HepG2 (cell line): ENCODE results near the gene THADA. TPM values are rescaled to one million over a fixed set of nuclear protein-coding genes. Genes with fewer than 3 reads are reported as not detected.

Source experiments
- ADNP ChIP-seq: sonication (generic); formaldehyde crosslinking; IDR thresholded peaks from 2 replicates; pipeline ENCODE4 v1.4.0; 2020; ENCODE audit warnings: missing genetic modification reagents
- AHR ChIP-seq: IDR thresholded peaks from 2 replicates; pipeline ENCODE4 v1.6.1; 2018; ENCODE audit warnings: missing genetic modification reagents, missing compliant biosample characterization
- ARID3A ChIP-seq: IDR thresholded peaks from 2 replicates; pipeline ENCODE4 v1.6.1; 2012; ENCODE audit warnings: low read depth, low read length, improper control_type of control experiment
- ATF6 ChIP-seq: sonication (generic); formaldehyde crosslinking; conservative IDR thresholded peaks from 2 replicates; pipeline ENCODE4 v1.4.0; 2020; ENCODE audit warnings: missing genetic modification reagents
- CEBPG ChIP-seq: IDR thresholded peaks from 2 replicates; pipeline ENCODE4 v1.6.1; 2016
- GABPB1 ChIP-seq: IDR thresholded peaks from 2 replicates; pipeline ENCODE4 v1.6.1; 2016; ENCODE audit warnings: mild to moderate bottlenecking, missing genetic modification reagents, moderate library complexity, missing compliant biosample characterization
- GFI1 ChIP-seq: sonication (generic); formaldehyde crosslinking; IDR thresholded peaks from 2 replicates; pipeline ENCODE4 v1.5.0; 2020; ENCODE audit warnings: missing genetic modification reagents, mild to moderate bottlenecking, borderline replicate concordance
- GLI4 ChIP-seq: sonication (generic); formaldehyde crosslinking; IDR thresholded peaks from 2 replicates; pipeline ENCODE4 v1.5.1; 2020; ENCODE audit warnings: missing genetic modification reagents, mild to moderate bottlenecking, moderate library complexity, borderline replicate concordance
- HDAC6 ChIP-seq: fragments of 200-600 bp; sonication (generic); IDR thresholded peaks from 2 replicates; pipeline ENCODE4 v1.7.0; 2017; ENCODE audit warnings: mild to moderate bottlenecking, antibody characterized with exemption, low read length, low read depth
- HHEX ChIP-seq: IDR thresholded peaks from 2 replicates; pipeline ENCODE4 v1.6.1; 2016; ENCODE audit warnings: control low read depth
- HOXA3 ChIP-seq: sonication (generic); formaldehyde crosslinking; IDR thresholded peaks from 2 replicates; pipeline ENCODE4 v1.5.0; 2020; ENCODE audit warnings: missing genetic modification reagents
- JUND ChIP-seq: sonication (generic); formaldehyde crosslinking; IDR thresholded peaks from 2 replicates; pipeline ENCODE4 v1.8.0; 2022; ENCODE audit warnings: mild to moderate bottlenecking, missing genetic modification reagents
- MTA1 ChIP-seq: sonication (generic); formaldehyde crosslinking; IDR thresholded peaks from 2 replicates; pipeline ENCODE4 v1.4.0; 2020; ENCODE audit warnings: missing genetic modification reagents, mild to moderate bottlenecking, borderline replicate concordance
- POLR2AphosphoS2 ChIP-seq: IDR thresholded peaks from 2 replicates; pipeline ENCODE4 v1.6.1; 2011; ENCODE audit warnings: low read depth, low read length, improper control_type of control experiment
- SALL2 ChIP-seq: sonication (generic); formaldehyde crosslinking; IDR thresholded peaks from 2 replicates; pipeline ENCODE4 v1.8.1; 2023; ENCODE audit warnings: mild to moderate bottlenecking, missing genetic modification reagents, inconsistent platforms
- TARDBP ChIP-seq: sonication (generic); formaldehyde crosslinking; IDR thresholded peaks from 2 replicates; pipeline ENCODE4 v1.8.0; 2022; ENCODE audit warnings: mild to moderate bottlenecking, missing genetic modification reagents
- TBL1XR1 ChIP-seq: fragments of 150-350 bp; IDR thresholded peaks from 2 replicates; pipeline ENCODE4 v1.6.1; 2014; ENCODE audit warnings: borderline replicate concordance, low read length; ENCODE audit not compliant: partially characterized antibody
- TCF7 ChIP-seq: sonication (generic); IDR thresholded peaks from 2 replicates; pipeline ENCODE4 v1.6.1; 2016; ENCODE audit warnings: antibody characterized with exemption, low read depth
- THYN1 ChIP-seq: sonication (generic); formaldehyde crosslinking; IDR thresholded peaks from 2 replicates; pipeline ENCODE4 v1.8.1; 2023; ENCODE audit warnings: low read depth, mild to moderate bottlenecking, moderate library complexity, missing genetic modification reagents, borderline replicate concordance
- ZBTB14 ChIP-seq: sonication (generic); formaldehyde crosslinking; IDR thresholded peaks from 2 replicates; pipeline ENCODE4 v1.4.0; 2020; ENCODE audit warnings: missing genetic modification reagents
- ZBTB42 ChIP-seq: sonication (generic); formaldehyde crosslinking; IDR thresholded peaks from 2 replicates; pipeline ENCODE4 v1.5.0; 2020; ENCODE audit warnings: mild to moderate bottlenecking, missing genetic modification reagents
- ZNF24 ChIP-seq: fragments of 450-650 bp; IDR thresholded peaks from 2 replicates; pipeline ENCODE4 v1.6.1; 2017; ENCODE audit warnings: antibody characterized with exemption, mild to moderate bottlenecking
- ZNF30 ChIP-seq: sonication (generic); formaldehyde crosslinking; IDR thresholded peaks from 2 replicates; pipeline ENCODE4 v1.5.0; 2020; ENCODE audit warnings: mild to moderate bottlenecking, missing genetic modification reagents
- ZNF547 ChIP-seq: sonication (generic); formaldehyde crosslinking; IDR thresholded peaks from 2 replicates; pipeline ENCODE4 v1.5.1; 2020; ENCODE audit warnings: mild to moderate bottlenecking, missing genetic modification reagents
- ZNF567 ChIP-seq: sonication (generic); formaldehyde crosslinking; IDR thresholded peaks from 2 replicates; pipeline ENCODE4 v1.8.1; 2023; ENCODE audit warnings: mild to moderate bottlenecking, missing genetic modification reagents, borderline replicate concordance
- ZNF577 ChIP-seq: sonication (generic); formaldehyde crosslinking; IDR thresholded peaks from 2 replicates; pipeline ENCODE4 v1.4.0; 2020; ENCODE audit warnings: mild to moderate bottlenecking, low read depth, missing genetic modification reagents, borderline replicate concordance
- ZNF674 ChIP-seq: sonication (generic); formaldehyde crosslinking; IDR thresholded peaks from 2 replicates; pipeline ENCODE4 v1.5.0; 2020; ENCODE audit warnings: low read depth, mild to moderate bottlenecking, missing genetic modification reagents
- ZNF720 ChIP-seq: sonication (generic); formaldehyde crosslinking; IDR thresholded peaks from 2 replicates; pipeline ENCODE4 v1.4.0; 2020; ENCODE audit warnings: missing genetic modification reagents
- ZNF75D ChIP-seq: sonication (generic); formaldehyde crosslinking; IDR thresholded peaks from 2 replicates; pipeline ENCODE4 v1.8.1; 2023; ENCODE audit warnings: missing genetic modification reagents, mild to moderate bottlenecking, borderline replicate concordance
- ZSCAN12 ChIP-seq: sonication (generic); formaldehyde crosslinking; IDR thresholded peaks from 2 replicates; pipeline ENCODE4 v1.9.0; 2021; ENCODE audit warnings: mild to moderate bottlenecking, missing genetic modification reagents
- polyA plus RNA-seq, 8 experiments: library from polyadenylated mRNA; depleted of rRNA in 3 of 8; stranded (reverse) in 7 of 8; unstranded in 1 of 8; fragments of >200 nt; fragmentation: Illumina TruSeq in 4 of 8; extraction: Trizol in 4 of 8; gene quantifications; 2 replicates each; pipeline versions ENCODE4 v1.2.1 to v1.2.3, GENCODE V29; 2011 to 2016; ENCODE audit warnings: low read depth in 4 of 8, missing spikeins in 1 of 8, mixed read lengths in 1 of 8; ENCODE audit not compliant: insufficient read depth in 1 of 8
- total RNA-seq, 5 experiments: library from RNA; depleted of rRNA; stranded (reverse); fragments of >200 nt; fragmentation: Illumina TruSeq; extraction: Trizol; gene quantifications; 2 replicates each; pipeline ENCODE4 v1.2.3, GENCODE V29; 2016; ENCODE audit warnings: low read depth in 1 of 5

The THADA gene
- total and polyA plus RNA-seq, 2 of the 13 experiments (the other 11 are each of a cell fraction or from before 2014, with no cell fraction given), result 12.7 to 21.7 TPM

- TF ChIP-seq GFI1 (CRISPR knock-in tag) (no peak), ZNF567 (CRISPR knock-in tag) (no peak), HOXA3 (CRISPR knock-in tag) (peak; percentile 59; the same call in 1 of the 2 replicates), ZNF674 (CRISPR knock-in tag) (no peak), ZNF75D (CRISPR knock-in tag) (no peak), ATF6 (CRISPR knock-in tag) (no peak), TCF7 (no peak), MTA1 (peak; percentile 63; the same call in 1 of the 2 replicates), TBL1XR1 (no peak), GLI4 (no peak), TARDBP (CRISPR knock-in tag) (peak; percentile 71; the same call in 1 of the 2 replicates), ZBTB14 (CRISPR knock-in tag) (no peak), ZNF720 (CRISPR knock-in tag) (no peak), ARID3A (no peak), JUND (CRISPR knock-in tag) (no peak), POLR2AphosphoS2 (no peak), HDAC6 (no peak), ZNF547 (CRISPR knock-in tag) (peak; percentile 60; the same call in 1 of the 2 replicates), ZNF577 (no peak), ADNP (no peak), ZSCAN12 (CRISPR knock-in tag) (no peak), CEBPG (0 out of 2 replicates have a peak, but pooled peaks have one; percentile 13), SALL2 (CRISPR knock-in tag) (peak; percentile 20; the same call in 1 of the 2 replicates), HHEX (CRISPR knock-in tag) (no peak), ZNF30 (CRISPR knock-in tag) (no peak), THYN1 (no peak), ZNF24 (no peak), AHR (CRISPR knock-in tag) (peak; percentile 67; the same call in 1 of the 2 replicates), GABPB1 (CRISPR knock-in tag) (peak; percentile 71), ZBTB42 (no peak)
Observed at GRCh38 chr2:43224131-43224570, 371.7 kb downstream of the THADA start (continued).
